Prostate gland (tissue), 2 donors: Measurements from ENCODE around the gene PICALM. TPM values are rescaled to one million over a fixed set of nuclear protein-coding genes. Genes with fewer than 3 reads are reported as not detected.
A peak's percentile ranks its signal among the peaks of the same experiment; 100 is the strongest.
"Not testable (repeated sequence)": the region's sequence is repeated elsewhere in the genome, so short reads cannot be mapped to it uniquely, and the experiment has no call there.

Experiments
- DNase-seq: peaks from one replicate; pipeline ENCODE4 v3.0.0-alpha.2; 2019; ENCODE audit warnings: low spot score
- H3K27ac ChIP-seq, 2 donors: fragments of 200-600 bp; sonication (generic); 2 replicates each; pipeline ENCODE4 v1.5.1; 2017 to 2019
- H3K27me3 ChIP-seq: fragments of 200-600 bp; sonication (generic); replicated peaks from 2 replicates; pipeline ENCODE4 v1.5.1; 2019; ENCODE audit not compliant: insufficient read depth
- H3K36me3 ChIP-seq, 2 donors: fragments of 200-600 bp; sonication (generic); 1 replicate in 1 of 2; 2 replicates in 1 of 2; pipeline versions ENCODE4 v1.5.1 to v1.8.1; 2017 to 2019
- H3K4me1 ChIP-seq: fragments of 200-600 bp; sonication (generic); replicated peaks from 2 replicates; pipeline ENCODE4 v1.5.1; 2019
- H3K4me3 ChIP-seq, 2 donors: fragments of 200-600 bp; sonication (generic); 2 replicates each; pipeline ENCODE4 v1.5.1; 2017 to 2019
- H3K9me3 ChIP-seq: fragments of 200-600 bp; sonication (generic); 2 replicates; pipeline ENCODE4 v1.5.1; 2017
- POLR2A ChIP-seq: fragments of 450-650 bp; IDR thresholded peaks from one replicate; pipeline ENCODE4 v1.6.1; 2016; ENCODE audit warnings: antibody characterized with exemption, mild to moderate bottlenecking
- POLR2AphosphoS5 ChIP-seq: sonication (generic); formaldehyde crosslinking; IDR thresholded peaks from one replicate; pipeline ENCODE4 v1.6.1; 2017; ENCODE audit warnings: antibody characterized with exemption
- WGBS: methylation state at CpG from one replicate; pipeline ENCODE4 v1.1.5; 2018; 5-methylcytosine and 5-hydroxymethylcytosine counted together
- intact Hi-C: fragments of 100-400 bp; cut with DNase I; formaldehyde crosslinking; loops from one replicate; pipeline ENCODE4 v1.14.2; 2022
- total RNA-seq, 2 donors: library from RNA; depleted of rRNA; stranded (reverse); fragments of >200 nt; gene quantifications; one replicate each; pipeline ENCODE4 v1.1.0, GENCODE V29; 2016
- TF ChIP-seq, protein P1 (sequence below), 4 experiments: fragments of 200-600 bp in 2 of 4; fragments of 450-650 bp in 2 of 4; sonication (generic) in 2 of 4; IDR thresholded peaks; 1 replicate in 3 of 4; 2 replicates in 1 of 4; pipeline ENCODE4 v1.5.1; 2016 to 2019; ENCODE audit warnings: antibody characterized with exemption in 4 of 4, mild to moderate bottlenecking in 2 of 4, moderate library complexity in 2 of 4

Gene PICALM
- total RNA-seq, 2 donors from 2014 or later = 144 to 206 TPM

DNA sequence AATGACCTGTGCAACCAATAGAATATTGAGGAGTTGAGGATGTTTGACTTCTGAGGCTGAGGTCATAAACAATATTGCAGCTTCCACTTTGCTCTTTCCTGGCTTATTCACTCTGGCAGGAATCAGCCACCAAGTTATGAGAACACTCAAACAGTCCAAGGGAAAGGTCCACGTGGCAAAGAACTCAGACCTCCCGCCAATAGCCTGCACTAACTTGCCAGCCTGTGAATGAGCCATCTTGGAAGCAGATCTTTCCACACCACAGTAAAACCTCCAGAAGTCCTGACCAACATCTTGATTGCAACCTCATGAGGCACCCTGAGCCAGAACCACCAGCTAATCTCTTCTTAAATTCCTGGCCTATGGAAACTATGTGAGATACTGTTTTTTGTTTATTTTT is 22.7 kb upstream of the PICALM start:
- no peak for TF ChIP-seq POLR2A
- peak; percentile 23 for TF ChIP-seq POLR2AphosphoS5
- H3K27ac ChIP-seq = no peak overlapping the region
- 28% methylated on average over 2 of the region's 2 CpGs for WGBS
- no peaks in the 10 kb centered on the region for H3K9me3 ChIP-seq
- peak; percentile 6 for DNase-seq
- no peaks in the 10 kb centered on the region for H3K4me1 ChIP-seq
- H3K4me3 ChIP-seq = no peak overlapping the region
- H3K36me3 ChIP-seq = no peaks in the 10 kb centered on the region
- intact Hi-C loops = no loop called here
- H3K27me3 ChIP-seq = no peaks in the 10 kb centered on the region

DNA sequence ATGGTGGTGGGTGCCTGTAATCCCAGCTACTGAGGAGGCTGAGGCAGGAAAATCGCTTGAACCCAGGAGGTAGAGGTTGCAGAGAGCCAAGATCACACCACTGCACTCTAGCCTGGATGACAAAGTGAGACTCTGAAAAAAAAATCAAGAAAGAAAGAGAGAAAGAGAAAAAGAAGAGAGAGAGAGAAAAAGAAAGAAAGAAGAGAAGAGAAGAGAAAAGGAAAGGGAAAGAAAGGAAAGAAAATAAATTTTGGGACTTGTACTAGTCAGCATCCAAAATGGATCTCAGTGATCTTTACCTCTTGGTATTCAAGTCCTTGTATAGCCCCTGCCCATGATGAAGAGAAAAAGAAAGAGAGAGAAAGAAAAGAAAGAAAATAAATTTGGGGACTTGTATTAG is 22.2 kb upstream of the PICALM start:
- Histone ChIP-seq H3K36me3 (no peaks in the 10 kb centered on the region), H3K4me1 (no peaks in the 10 kb centered on the region), H3K27ac (no peak overlapping the region), H3K27me3 (no peaks in the 10 kb centered on the region), H3K4me3 (no peak overlapping the region), H3K9me3 (no peaks in the 10 kb centered on the region)
- intact Hi-C loops = no loop called here
- TF ChIP-seq, protein P1, sequence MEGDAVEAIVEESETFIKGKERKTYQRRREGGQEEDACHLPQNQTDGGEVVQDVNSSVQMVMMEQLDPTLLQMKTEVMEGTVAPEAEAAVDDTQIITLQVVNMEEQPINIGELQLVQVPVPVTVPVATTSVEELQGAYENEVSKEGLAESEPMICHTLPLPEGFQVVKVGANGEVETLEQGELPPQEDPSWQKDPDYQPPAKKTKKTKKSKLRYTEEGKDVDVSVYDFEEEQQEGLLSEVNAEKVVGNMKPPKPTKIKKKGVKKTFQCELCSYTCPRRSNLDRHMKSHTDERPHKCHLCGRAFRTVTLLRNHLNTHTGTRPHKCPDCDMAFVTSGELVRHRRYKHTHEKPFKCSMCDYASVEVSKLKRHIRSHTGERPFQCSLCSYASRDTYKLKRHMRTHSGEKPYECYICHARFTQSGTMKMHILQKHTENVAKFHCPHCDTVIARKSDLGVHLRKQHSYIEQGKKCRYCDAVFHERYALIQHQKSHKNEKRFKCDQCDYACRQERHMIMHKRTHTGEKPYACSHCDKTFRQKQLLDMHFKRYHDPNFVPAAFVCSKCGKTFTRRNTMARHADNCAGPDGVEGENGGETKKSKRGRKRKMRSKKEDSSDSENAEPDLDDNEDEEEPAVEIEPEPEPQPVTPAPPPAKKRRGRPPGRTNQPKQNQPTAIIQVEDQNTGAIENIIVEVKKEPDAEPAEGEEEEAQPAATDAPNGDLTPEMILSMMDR (IDR thresholded peaks at IDR 0.05) = no peak
- TF ChIP-seq POLR2A (no peak), POLR2AphosphoS5 (no peak)
- 100% methylated on average over 1 of the region's 1 CpG for WGBS
- no peak for DNase-seq

DNA sequence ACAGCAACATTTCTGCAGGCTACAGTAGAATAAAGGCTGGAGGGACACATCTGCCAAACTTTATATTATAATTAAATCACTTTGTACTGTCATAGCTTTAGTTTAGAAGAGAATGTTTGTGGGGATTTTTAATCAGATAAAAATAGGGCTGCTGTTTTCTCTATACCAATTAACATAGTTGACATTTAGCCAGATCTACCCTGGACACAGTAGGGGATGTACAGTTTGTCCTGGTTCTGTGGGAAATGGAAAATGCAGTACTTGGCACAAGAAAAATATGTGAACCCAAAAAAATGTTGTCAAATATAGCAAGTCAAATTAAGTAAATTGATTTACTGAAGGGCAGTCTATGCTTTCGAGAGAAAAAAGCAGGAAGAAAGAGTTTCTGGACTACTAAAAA is 20.8 kb upstream of the PICALM start:
- Histone ChIP-seq H3K27ac (no peak overlapping the region), H3K4me3 (no peak overlapping the region), H3K4me1 (no peaks in the 10 kb centered on the region), H3K9me3 (no peaks in the 10 kb centered on the region), H3K27me3 (no peaks in the 10 kb centered on the region), H3K36me3 (no peaks in the 10 kb centered on the region)
- intact Hi-C loops = no loop called here
- TF ChIP-seq, protein P1 (IDR thresholded peaks at IDR 0.05) = no peak
- TF ChIP-seq POLR2AphosphoS5 (no peak), POLR2A (no peak)
- no peak for DNase-seq
- WGBS = 12% methylated on average over 1 of the region's 1 CpG

DNA sequence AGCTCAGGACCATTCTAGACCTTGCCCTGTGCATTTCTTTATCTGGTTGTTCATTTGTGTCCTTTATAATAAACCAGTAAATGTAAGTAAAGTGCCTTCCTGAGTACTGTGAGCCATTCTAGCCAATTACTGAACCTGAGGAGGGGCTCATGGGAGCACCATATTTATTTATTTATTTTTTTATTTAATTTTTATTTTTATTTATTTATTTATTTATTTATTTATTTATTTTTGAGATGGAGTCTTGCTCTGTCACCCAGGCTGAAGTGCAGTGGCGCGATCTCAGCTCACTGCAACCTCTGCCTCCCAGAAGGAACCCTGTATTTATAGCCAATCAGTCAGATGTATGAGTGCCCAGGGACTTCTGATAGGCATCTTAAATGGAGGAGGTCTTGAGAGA is 18.8 kb upstream of the PICALM start:
- intact Hi-C loops, H3K4me1 ChIP-seq, H3K9me3 ChIP-seq, H3K27ac ChIP-seq, H3K4me3 ChIP-seq, DNase-seq, H3K27me3 ChIP-seq, H3K36me3 ChIP-seq: not testable (repeated sequence)
- 100% methylated on average over 2 of the region's 2 CpGs for WGBS

DNA sequence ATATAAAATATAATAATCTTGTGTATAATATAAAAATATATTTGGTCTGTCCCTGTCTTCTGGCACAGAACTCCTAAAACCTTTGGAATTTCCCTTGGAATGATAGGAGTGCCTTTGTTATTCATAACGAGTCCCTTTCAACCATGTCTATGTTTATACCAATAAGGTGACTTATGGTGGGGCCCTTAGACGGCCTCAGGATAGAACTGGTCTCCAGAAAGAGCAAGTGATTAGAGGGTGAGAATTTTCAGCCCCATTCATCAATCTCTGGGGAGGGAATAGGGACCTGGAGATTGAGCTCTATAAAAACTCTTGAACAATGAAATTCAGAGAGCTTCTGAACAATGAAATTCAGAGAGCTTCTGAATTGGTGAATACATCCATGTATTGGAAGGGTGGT is 18.4 kb upstream of the PICALM start:
- Histone ChIP-seq H3K9me3 (no peaks in the 10 kb centered on the region), H3K27me3 (no peaks in the 10 kb centered on the region), H3K27ac (no peak overlapping the region), H3K36me3 (no peaks in the 10 kb centered on the region), H3K4me1 (no peaks in the 10 kb centered on the region), H3K4me3 (no peak overlapping the region)
- no peak for TF ChIP-seq POLR2AphosphoS5
- TF ChIP-seq, protein P1 (IDR thresholded peaks at IDR 0.05) = no peak
- TF ChIP-seq POLR2A = no peak
- intact Hi-C loops = no loop called here
- no peak for DNase-seq
- 60% methylated on average over 2 of the region's 2 CpGs for WGBS

DNA sequence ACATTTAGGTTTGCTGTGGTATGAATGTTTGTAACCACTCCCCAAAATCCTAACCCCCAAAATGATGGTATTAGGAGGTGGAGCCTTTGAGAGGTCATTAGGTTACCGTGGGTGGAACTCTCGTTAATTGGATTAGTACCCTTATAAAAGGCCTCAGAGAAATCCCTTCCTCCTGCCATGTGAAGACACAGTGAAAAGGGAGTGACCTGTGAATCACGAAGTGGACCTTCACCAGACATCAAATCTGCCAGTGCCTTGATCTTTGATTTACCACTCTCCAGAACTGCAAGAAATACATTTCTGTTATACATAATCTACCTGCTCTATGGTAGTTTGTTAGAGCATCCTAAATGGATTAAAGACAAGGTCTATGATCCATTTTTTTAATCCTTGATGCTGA is 12.6 kb upstream of the PICALM start:
- DNase-seq = no peak
- intact Hi-C loops = no loop called here
- TF ChIP-seq, protein P1 (IDR thresholded peaks at IDR 0.05) = no peak
- TF ChIP-seq POLR2A (no peak), POLR2AphosphoS5 (no peak)

More for the DNA sequence above, 12.6 kb upstream of the PICALM start:
- Histone ChIP-seq H3K4me1 (no peaks in the 10 kb centered on the region), H3K9me3 (no peaks in the 10 kb centered on the region), H3K27me3 (no peaks in the 10 kb centered on the region), H3K4me3 (no peak overlapping the region), H3K36me3 (no peaks in the 10 kb centered on the region), H3K27ac (no peak overlapping the region)
- 79% methylated on average over 3 of the region's 3 CpGs for WGBS
